HG03108 (cell line): Measurements from ENCODE around the gene SPATA9.

Source experiments
- ATAC-seq: cut with Tn5 transposase; IDR thresholded peaks from one replicate; pipeline ENCODE4 v1.9.1; 2021; ENCODE audit warnings: moderate library complexity; ENCODE audit not compliant: unreplicated experiment

Gene SPATA9

GRCh38 chr5:95689680-95690079 is 6.9 kb upstream of the SPATA9 start:
- no peak for ATAC-seq

DNA sequence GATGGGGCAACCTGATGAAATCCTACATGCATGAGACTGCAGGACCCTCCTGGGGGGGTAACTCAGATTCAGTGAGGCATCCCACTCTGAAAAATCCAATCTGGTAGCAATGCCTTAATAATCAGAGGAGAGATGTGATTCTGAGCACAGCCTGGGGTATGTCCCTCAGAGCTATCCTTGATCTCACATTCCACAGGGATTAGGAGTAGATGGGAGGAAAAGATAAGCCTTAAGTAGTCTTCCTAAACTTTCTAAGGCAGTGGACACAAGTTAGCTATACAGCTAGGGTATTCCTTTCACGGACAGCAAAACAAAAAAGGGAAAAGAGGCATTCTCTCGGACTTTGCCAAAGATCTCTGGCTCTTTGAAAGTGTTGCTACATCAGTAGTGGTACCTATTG is 3.9 kb upstream of the SPATA9 start:
- ATAC-seq = no peak

- ATAC-seq = no peak
Observed at GRCh38 chr5:95684361-95684760, 1.6 kb upstream of the SPATA9 start.

DNA sequence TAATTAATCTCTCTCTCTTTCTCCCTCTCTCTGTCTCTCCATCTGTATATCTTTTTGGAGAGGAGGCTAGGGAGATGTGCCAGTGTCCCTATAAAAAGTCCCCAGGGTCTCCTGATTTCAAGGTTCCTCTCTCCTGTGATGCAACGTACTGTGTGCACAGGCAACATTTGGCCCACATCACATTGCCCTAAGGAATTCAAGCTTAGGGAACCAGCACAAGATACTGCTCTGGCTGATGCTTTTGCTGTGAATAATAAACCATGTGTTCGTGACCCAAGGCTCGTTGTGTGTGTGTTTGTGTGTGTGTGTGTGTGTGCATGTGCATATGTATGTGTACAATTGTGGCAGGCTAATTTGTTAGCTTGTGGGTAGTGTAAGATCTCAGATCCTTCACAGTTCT is 9.7 kb downstream of the SPATA9 start:
- ATAC-seq = no peak

- ATAC-seq = no peak
Observed at GRCh38 chr5:95672641-95673040, 10.2 kb downstream of the SPATA9 start.

DNA sequence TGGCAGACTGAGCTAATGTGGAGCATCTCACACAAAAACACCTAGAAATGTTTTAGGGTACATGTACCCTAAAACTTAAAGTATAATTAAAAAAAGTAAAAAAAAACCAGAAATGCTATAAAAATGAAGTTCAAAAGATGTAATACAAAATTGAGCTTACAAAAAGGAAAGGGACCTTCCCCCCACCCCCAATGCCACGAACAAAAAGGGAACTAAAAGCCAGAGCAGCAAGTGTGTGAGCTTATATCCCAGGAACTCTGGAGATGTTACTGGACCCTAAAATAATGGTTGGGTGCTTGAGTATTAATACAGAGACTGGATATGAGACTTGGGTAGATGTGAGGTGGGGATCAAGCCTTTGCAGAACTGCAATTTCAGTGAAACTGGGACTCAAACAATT is 11.0 kb downstream of the SPATA9 start:
- no peak for ATAC-seq

DNA sequence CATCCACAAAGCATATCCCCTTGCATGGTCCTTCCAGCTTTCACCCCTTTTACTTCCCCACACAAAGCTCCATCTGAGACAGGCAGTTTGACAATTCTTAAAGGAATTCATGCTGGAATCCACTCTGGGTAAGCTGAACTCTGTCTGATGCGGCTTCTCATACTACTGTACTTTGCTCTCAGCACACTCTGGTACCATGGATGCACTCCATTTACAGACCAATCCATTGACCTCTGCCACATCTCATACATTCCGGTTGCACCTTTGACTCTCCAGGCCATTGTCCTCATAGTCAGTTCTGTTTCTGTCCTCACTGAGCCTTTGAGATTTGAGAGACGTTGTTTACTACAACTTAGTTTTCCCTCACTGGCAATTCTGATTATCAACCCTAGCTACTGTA is 12.2 kb downstream of the SPATA9 start:
- ATAC-seq = no peak

GRCh38 chr5:95669985-95670384 is 12.8 kb downstream of the SPATA9 start:
- ATAC-seq = no peak

DNA sequence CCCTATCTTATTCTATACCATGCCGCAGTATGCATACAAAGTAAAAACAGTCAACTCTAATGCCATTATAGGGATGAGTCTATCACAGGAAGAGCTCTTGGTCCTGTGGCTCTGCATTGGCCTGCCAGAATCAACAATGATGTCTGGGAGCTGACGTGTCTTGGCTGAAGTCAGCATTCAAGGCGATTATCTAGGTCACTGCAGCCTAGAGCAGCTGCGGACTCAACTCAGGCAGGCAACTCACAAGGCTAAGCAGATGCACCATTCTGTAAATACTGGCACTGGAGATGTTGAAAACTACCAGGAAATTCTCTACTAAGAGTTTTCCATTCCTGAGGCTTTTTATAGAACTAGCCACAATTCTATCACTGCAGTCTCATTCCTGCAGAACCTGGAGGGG is 13.3 kb downstream of the SPATA9 start:
- ATAC-seq = no peak

DNA sequence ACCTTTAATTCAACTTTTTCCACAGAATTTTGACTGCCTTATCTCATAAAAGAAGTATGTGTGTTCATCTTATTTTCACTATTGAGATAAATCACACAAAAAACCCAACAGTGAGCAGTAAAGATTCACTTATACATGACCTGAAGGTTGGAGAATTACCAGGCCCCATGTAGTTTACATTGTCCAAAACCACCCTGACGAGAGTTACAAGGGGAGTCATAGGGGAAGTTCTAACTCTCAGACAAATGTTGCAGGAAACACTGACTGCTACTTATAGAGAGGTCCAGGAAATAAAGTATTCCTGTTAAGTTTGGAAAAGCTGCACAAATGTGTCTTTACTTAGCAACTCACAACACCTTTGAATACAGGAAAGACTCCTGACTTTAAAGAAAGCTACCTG is 14.1 kb downstream of the SPATA9 start:
- ATAC-seq = no peak

DNA sequence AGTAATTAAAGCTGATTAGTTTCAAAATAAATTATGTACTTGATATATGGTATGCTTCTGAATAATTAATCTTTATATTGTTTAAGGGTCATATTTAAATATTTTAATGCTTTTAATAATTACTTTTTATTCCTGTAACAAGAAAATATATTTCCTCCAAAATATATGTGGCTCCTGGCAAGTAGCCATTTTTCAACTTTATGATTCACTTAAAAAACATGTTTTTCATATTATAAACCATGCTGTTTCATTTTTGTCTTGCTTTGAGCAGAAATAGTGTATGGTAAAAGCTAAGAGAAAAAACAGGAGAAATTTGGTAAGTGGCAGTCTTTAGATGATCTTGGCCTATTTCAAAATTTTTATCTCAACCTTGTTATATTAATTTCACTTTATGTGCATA is 14.6 kb downstream of the SPATA9 start:
- no peak for ATAC-seq

DNA sequence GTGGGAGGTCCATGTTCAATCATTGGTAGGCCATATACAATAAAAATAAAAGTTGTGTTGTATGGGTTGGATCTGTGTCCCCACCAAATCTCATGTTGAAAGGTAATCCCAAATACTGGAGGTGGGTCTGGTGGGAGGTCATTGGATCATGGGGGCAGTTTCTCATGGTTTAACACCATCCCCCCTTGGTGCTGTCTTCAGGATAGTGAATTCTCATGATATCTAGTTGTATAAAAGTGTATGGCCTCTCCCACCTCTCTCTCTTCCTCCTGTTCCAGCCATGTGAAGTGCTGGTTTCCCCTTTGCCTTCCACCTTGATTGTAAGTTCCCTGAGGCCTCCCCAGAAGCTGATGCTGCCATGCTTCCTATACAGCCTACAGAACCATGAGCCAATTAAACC is 15.1 kb downstream of the SPATA9 start:
- ATAC-seq = no peak

GRCh38 chr5:95667061-95667618 is 15.7 kb downstream of the SPATA9 start:
- no peak for ATAC-seq

GRCh38 chr5:95664204-95664786 is 18.5 kb downstream of the SPATA9 start:
- no peak for ATAC-seq

GRCh38 chr5:95662946-95663345 is 19.8 kb downstream of the SPATA9 start:
- ATAC-seq = no peak

GRCh38 chr5:95660060-95660459 is 22.7 kb downstream of the SPATA9 start:
- no peak for ATAC-seq

GRCh38 chr5:95655575-95655974 is 27.2 kb downstream of the SPATA9 start:
- ATAC-seq = no peak

GRCh38 chr5:95654196-95654595 is 28.6 kb downstream of the SPATA9 start:
- no peak for ATAC-seq

- no peak for ATAC-seq
Observed at GRCh38 chr5:95652849-95653248, 29.9 kb downstream of the SPATA9 start.

GRCh38 chr5:95649842-95650620 is 32.8 kb downstream of the SPATA9 start:
- ATAC-seq = no peak

- no peak for ATAC-seq
Observed at GRCh38 chr5:95649274-95649673, 33.5 kb downstream of the SPATA9 start.
